PFSK-1 (cell line): ENCODE data around the gene PDE8A.

Experiments used
- FOXP2 ChIP-seq: optimal IDR thresholded peaks from 2 replicates; pipeline ENCODE3; 2011; ENCODE audit warnings: borderline replicate concordance, control low read depth, inconsistent platforms; ENCODE audit not compliant: insufficient read depth; ENCODE audit errors: extremely low read length, extremely low read depth
- POLR2AphosphoS5 ChIP-seq: IDR thresholded peaks from 2 replicates; pipeline ENCODE4 v1.6.1; 2012; ENCODE audit warnings: low read depth, mild to moderate bottlenecking, control low read depth, low read length, moderate library complexity
- SIN3A ChIP-seq: IDR thresholded peaks from 2 replicates; pipeline ENCODE4 v1.6.1; 2012; ENCODE audit warnings: mild to moderate bottlenecking, low read length, moderate library complexity, borderline replicate concordance; ENCODE audit not compliant: insufficient read depth
- TAF1 ChIP-seq: IDR thresholded peaks from 2 replicates; pipeline ENCODE4 v1.6.1; 2012; ENCODE audit warnings: low read length, control low read depth, borderline replicate concordance; ENCODE audit not compliant: insufficient read depth
- TF ChIP-seq, protein P1 (sequence below), 2 experiments: IDR thresholded peaks; 2 replicates each; pipeline versions ENCODE4 v1.6.1 to v1.8.0; 2011 to 2012; ENCODE audit warnings: low read depth in 2 of 2, low read length in 2 of 2, control low read depth in 1 of 2, inconsistent platforms in 1 of 2, mild to moderate bottlenecking in 1 of 2, moderate library complexity in 1 of 2; ENCODE audit not compliant: insufficient read depth in 1 of 2

Gene PDE8A

DNA sequence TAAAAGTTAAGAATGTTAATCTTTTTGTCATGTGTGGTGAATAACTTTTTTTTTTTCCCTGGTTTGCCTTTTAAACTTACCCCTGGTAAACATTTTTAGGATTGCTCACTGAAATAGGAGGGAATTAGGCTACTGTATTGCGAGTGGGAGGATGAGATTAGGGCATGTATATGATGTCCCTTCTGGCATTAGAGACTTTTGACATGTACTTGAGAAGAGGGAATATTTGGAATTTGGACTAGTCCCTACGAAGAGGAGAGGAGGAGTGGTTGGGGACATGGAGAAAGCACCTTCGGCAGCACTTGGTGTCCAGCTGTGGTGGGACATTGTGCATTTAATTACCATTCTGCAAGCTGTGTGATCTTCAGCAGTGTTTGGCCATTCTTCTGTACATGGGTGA, 25.0 kb downstream of the PDE8A start:
- TF ChIP-seq FOXP2 (no peak), POLR2AphosphoS5 (no peak), TAF1 (no peak), SIN3A (no peak)
- TF ChIP-seq, protein P1, sequence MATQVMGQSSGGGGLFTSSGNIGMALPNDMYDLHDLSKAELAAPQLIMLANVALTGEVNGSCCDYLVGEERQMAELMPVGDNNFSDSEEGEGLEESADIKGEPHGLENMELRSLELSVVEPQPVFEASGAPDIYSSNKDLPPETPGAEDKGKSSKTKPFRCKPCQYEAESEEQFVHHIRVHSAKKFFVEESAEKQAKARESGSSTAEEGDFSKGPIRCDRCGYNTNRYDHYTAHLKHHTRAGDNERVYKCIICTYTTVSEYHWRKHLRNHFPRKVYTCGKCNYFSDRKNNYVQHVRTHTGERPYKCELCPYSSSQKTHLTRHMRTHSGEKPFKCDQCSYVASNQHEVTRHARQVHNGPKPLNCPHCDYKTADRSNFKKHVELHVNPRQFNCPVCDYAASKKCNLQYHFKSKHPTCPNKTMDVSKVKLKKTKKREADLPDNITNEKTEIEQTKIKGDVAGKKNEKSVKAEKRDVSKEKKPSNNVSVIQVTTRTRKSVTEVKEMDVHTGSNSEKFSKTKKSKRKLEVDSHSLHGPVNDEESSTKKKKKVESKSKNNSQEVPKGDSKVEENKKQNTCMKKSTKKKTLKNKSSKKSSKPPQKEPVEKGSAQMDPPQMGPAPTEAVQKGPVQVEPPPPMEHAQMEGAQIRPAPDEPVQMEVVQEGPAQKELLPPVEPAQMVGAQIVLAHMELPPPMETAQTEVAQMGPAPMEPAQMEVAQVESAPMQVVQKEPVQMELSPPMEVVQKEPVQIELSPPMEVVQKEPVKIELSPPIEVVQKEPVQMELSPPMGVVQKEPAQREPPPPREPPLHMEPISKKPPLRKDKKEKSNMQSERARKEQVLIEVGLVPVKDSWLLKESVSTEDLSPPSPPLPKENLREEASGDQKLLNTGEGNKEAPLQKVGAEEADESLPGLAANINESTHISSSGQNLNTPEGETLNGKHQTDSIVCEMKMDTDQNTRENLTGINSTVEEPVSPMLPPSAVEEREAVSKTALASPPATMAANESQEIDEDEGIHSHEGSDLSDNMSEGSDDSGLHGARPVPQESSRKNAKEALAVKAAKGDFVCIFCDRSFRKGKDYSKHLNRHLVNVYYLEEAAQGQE (IDR thresholded peaks at IDR 0.05; ENCODE audit: insufficient read depth in 1 of 2, low read depth in 2 of 2, low read length in 2 of 2), result no peak

DNA sequence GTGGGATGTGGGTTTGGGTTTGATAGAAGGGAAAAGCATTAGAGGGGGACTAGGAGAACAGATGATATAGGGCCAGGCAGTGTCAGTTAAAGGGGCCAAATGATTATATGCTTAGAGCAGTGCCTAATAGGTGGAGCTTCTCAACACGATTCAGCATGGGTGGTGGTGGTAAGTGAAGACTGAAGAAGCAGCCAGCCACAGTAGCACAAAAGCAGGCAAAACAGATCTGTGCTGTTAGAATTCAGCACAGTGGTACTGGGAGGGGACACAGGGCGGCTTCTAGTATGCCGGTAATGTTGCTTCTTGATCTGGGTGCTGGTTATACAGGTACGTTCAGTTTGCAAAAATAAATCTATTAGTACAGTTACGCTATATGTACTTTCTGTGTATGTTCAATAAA, 25.5 kb downstream of the PDE8A start:
- no peak for TF ChIP-seq TAF1
- TF ChIP-seq SIN3A, result no peak
- TF ChIP-seq FOXP2, result no peak
- TF ChIP-seq POLR2AphosphoS5, result no peak
- TF ChIP-seq, protein P1 (IDR thresholded peaks at IDR 0.05; ENCODE audit: insufficient read depth in 1 of 2, low read depth in 2 of 2, low read length in 2 of 2), result no peak

GRCh38 chr15:85007741-85008397, 26.2 kb downstream of the PDE8A start:
- TF ChIP-seq POLR2AphosphoS5 (no peak), SIN3A (no peak), FOXP2 (no peak), TAF1 (no peak)
- TF ChIP-seq, protein P1 (IDR thresholded peaks at IDR 0.05; ENCODE audit: insufficient read depth in 1 of 2, low read depth in 2 of 2, low read length in 2 of 2), result no peak

DNA sequence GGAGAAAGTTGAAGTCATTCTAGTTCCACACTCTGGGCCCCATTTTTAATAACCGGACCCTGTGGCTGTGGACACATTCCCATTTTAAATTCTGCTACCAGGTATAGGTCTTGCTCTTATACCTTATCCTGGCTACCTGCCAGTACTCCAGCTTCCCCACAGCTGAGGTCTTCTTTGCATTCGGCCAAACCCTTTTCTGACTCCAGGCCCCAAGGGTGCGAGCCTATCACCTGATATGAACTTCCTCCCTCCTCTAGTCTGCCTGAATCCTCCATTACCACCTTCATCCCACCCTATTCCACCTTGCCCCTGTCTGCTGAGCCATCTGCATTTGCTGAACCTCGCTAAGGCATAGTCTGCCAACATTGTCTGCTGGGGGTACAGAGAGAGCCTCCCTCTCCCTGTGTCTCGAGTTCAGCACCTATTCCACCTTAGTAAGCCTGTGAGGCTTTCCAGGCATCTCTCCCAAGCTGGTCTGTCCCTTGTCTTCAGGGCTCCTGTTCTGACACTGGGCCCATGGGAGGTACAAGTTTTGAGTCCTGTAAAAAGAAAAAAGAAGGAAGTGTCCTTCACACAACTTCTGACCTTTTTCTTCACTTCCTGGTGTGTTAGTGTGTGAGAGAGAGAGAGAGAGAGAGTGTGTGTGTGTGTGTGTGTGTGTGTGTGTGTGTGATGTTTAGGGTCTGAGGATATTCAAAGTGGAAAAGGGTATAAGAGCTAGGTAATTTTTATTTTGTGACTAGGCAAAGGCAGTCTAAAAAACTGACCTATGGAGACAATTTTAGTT, 27.0 kb downstream of the PDE8A start:
- TF ChIP-seq POLR2AphosphoS5, result no peak

DNA sequence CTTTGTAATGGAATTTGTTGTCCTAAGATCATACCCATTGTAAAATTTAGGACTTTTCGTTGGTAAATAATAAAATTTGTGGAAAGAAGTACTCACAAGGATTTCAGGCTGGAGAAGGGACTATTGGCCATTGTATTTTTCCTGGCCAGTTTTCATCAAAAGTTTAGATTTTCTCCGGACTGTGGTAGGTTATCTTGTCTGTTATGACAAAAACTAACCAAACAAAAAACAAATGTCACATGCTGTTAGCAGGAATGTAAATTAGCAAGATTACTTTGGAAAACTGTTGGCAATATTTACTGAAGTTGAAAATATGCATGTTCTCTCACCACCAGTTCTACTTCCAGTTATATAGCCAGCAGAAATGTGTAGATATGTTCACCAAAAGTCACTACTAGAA, 27.8 kb downstream of the PDE8A start:
- no peak for TF ChIP-seq TAF1
- no peak for TF ChIP-seq SIN3A
- TF ChIP-seq, protein P1 (IDR thresholded peaks at IDR 0.05; ENCODE audit: insufficient read depth in 1 of 2, low read depth in 2 of 2, low read length in 2 of 2), result no peak
- no peak for TF ChIP-seq FOXP2
- TF ChIP-seq POLR2AphosphoS5, result no peak
